HepG2 (cell line): Measurements from ENCODE around the gene RPP14. TPM values are rescaled to one million over a fixed set of nuclear protein-coding genes. Genes with fewer than 3 reads are reported as not detected.

Experiments
- BCL6 ChIP-seq: IDR thresholded peaks from 2 replicates; pipeline ENCODE4 v1.6.1; 2016; ENCODE audit warnings: missing genetic modification reagents, missing compliant biosample characterization
- DR1 ChIP-seq: sonication (generic); formaldehyde crosslinking; IDR thresholded peaks from 2 replicates; pipeline ENCODE4 v1.8.0; 2021; ENCODE audit warnings: mild to moderate bottlenecking, missing genetic modification reagents, inconsistent platforms
- EEA1 ChIP-seq: sonication (generic); formaldehyde crosslinking; IDR thresholded peaks from 2 replicates; pipeline ENCODE4 v1.5.1; 2020; ENCODE audit warnings: mild to moderate bottlenecking, missing genetic modification reagents, borderline replicate concordance
- FOXK2 ChIP-seq: fragments of 450-650 bp; IDR thresholded peaks from 2 replicates; pipeline ENCODE4 v1.6.1; 2016
- HMGA1 ChIP-seq: sonication (generic); formaldehyde crosslinking; conservative IDR thresholded peaks from 2 replicates; pipeline ENCODE4 v1.4.0; 2020; ENCODE audit warnings: missing genetic modification reagents
- JDP2 ChIP-seq: sonication (generic); formaldehyde crosslinking; IDR thresholded peaks from 2 replicates; pipeline ENCODE4 v1.8.1; 2022; ENCODE audit warnings: missing genetic modification reagents, borderline replicate concordance
- NRL ChIP-seq: sonication (generic); formaldehyde crosslinking; IDR thresholded peaks from 2 replicates; pipeline ENCODE4 v1.5.0; 2020; ENCODE audit warnings: missing genetic modification reagents, mild to moderate bottlenecking, moderate library complexity, borderline replicate concordance
- TBL1XR1 ChIP-seq: fragments of 150-350 bp; IDR thresholded peaks from 2 replicates; pipeline ENCODE4 v1.6.1; 2014; ENCODE audit warnings: borderline replicate concordance, low read length; ENCODE audit not compliant: partially characterized antibody
- U2AF1 ChIP-seq: fragments of 200-400 bp; formaldehyde crosslinking; optimal IDR thresholded peaks from 2 replicates; pipeline ENCODE3; 2017; ENCODE audit warnings: mild to moderate bottlenecking, low read depth, low read length
- ZIK1 ChIP-seq: sonication (generic); formaldehyde crosslinking; IDR thresholded peaks from 2 replicates; pipeline ENCODE4 v1.5.0; 2020; ENCODE audit warnings: mild to moderate bottlenecking, low read depth, missing genetic modification reagents, borderline replicate concordance
- ZNF224 ChIP-seq: sonication (generic); formaldehyde crosslinking; IDR thresholded peaks from 2 replicates; pipeline ENCODE4 v1.5.0; 2020; ENCODE audit warnings: mild to moderate bottlenecking, missing genetic modification reagents
- ZNF441 ChIP-seq: sonication (generic); formaldehyde crosslinking; IDR thresholded peaks from 2 replicates; pipeline ENCODE4 v1.7.0; 2021; ENCODE audit warnings: missing genetic modification reagents, borderline replicate concordance
- ZNF510 ChIP-seq: sonication (generic); formaldehyde crosslinking; IDR thresholded peaks from 2 replicates; pipeline ENCODE4 v1.4.0; 2020; ENCODE audit warnings: low read depth, mild to moderate bottlenecking, missing genetic modification reagents
- ZNF772 ChIP-seq: sonication (generic); formaldehyde crosslinking; IDR thresholded peaks from 2 replicates; pipeline ENCODE4 v1.5.0; 2020; ENCODE audit warnings: mild to moderate bottlenecking, missing genetic modification reagents
- polyA plus RNA-seq, 8 experiments: library from polyadenylated mRNA; depleted of rRNA in 3 of 8; stranded (reverse) in 7 of 8; unstranded in 1 of 8; fragments of >200 nt; fragmentation: Illumina TruSeq in 4 of 8; extraction: Trizol in 4 of 8; gene quantifications; 2 replicates each; pipeline versions ENCODE4 v1.2.1 to v1.2.3, GENCODE V29; 2011 to 2016; ENCODE audit warnings: low read depth in 4 of 8, missing spikeins in 1 of 8, mixed read lengths in 1 of 8; ENCODE audit not compliant: insufficient read depth in 1 of 8
- total RNA-seq, 5 experiments: library from RNA; depleted of rRNA; stranded (reverse); fragments of >200 nt; fragmentation: Illumina TruSeq; extraction: Trizol; gene quantifications; 2 replicates each; pipeline ENCODE4 v1.2.3, GENCODE V29; 2016; ENCODE audit warnings: low read depth in 1 of 5
- TF ChIP-seq, protein P1 (sequence below): sonication (generic); formaldehyde crosslinking; IDR thresholded peaks from 2 replicates; pipeline ENCODE4 v1.5.0; 2020; ENCODE audit warnings: missing genetic modification reagents
- TF ChIP-seq, protein P2 (sequence below): sonication (generic); formaldehyde crosslinking; IDR thresholded peaks from 2 replicates; pipeline ENCODE4 v1.5.1; 2020; ENCODE audit warnings: missing genetic modification reagents, mild to moderate bottlenecking, borderline replicate concordance
- TF ChIP-seq, protein P3 (sequence below): sonication (generic); formaldehyde crosslinking; conservative IDR thresholded peaks from 2 replicates; pipeline ENCODE4 v1.4.0; 2020; ENCODE audit warnings: missing genetic modification reagents
- TF ChIP-seq, protein P4 (sequence below): sonication (generic); formaldehyde crosslinking; IDR thresholded peaks from 2 replicates; pipeline ENCODE4 v1.4.0; 2020; ENCODE audit warnings: mild to moderate bottlenecking, missing genetic modification reagents
- TF ChIP-seq, protein P5 (sequence below): IDR thresholded peaks from 2 replicates; pipeline ENCODE4 v1.6.1; 2016; ENCODE audit warnings: mild to moderate bottlenecking

The RPP14 gene
- total and polyA plus RNA-seq, 2 of the 13 experiments (the other 11 are each of a cell fraction or from before 2014, with no cell fraction given): 15.4 to 16.2 TPM

DNA sequence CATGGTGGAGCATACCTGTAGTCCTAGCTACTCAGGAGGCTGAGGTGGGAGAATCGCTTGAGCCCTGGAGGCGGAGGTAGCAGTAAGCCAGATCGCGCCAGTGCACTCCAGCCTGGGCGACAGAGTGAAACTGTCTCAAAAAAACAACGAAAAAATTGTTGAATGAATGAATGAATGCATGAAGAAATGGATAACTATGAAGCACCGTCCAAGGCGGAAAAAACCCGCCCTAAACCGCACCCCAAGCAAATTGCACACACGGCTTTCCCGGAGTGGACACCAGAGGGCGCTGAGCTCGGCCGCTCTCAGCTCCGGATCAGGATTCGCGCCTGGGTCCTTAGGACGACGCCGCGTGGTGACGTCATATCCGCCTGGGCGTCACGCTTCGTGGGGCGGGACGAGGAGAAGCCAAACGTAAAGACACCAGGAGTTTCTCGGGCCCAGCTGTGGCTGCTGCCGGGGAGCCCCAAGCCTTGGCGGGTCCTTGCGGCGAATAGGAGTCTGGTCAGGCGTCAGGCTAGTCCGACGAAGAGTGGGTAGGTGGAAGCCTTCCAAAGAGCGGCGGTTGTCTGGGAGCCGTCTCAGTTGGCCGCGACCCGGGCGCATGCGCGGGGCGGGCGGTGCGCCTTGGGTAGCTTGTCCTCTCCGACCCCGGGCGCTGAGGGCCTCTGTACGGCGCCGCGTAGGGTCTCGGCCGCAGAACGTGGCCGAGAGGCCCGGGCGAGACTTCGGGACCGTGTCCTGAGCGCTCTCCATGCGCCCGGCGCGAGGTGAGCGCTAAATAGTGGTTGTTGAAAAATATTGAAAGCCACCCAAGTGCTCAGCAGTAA lies at the start of gene RPP14, which contains the start of gene HTD2 (continued):
- TF ChIP-seq ZNF510 (CRISPR knock-in tag) (no peak), NRL (CRISPR knock-in tag) (peak; percentile 81; the same call in 1 of the 2 replicates), U2AF1 (peak; percentile 53), EEA1 (0 out of 2 replicates have a peak, but pooled peaks have one; percentile 18), FOXK2 (no peak), ZNF441 (CRISPR knock-in tag) (no peak), ZNF224 (CRISPR knock-in tag) (peak; percentile 72; the same call in 1 of the 2 replicates), JDP2 (CRISPR knock-in tag) (no peak), TBL1XR1 (peak; percentile 40), ZIK1 (CRISPR knock-in tag) (0 out of 2 replicates have a peak, but pooled peaks have one; percentile 80), HMGA1 (CRISPR knock-in tag) (no peak), ZNF772 (CRISPR knock-in tag) (peak; percentile 65), DR1 (CRISPR knock-in tag) (peak; percentile 54), BCL6 (peak; percentile 48)
- TF ChIP-seq, protein P1, sequence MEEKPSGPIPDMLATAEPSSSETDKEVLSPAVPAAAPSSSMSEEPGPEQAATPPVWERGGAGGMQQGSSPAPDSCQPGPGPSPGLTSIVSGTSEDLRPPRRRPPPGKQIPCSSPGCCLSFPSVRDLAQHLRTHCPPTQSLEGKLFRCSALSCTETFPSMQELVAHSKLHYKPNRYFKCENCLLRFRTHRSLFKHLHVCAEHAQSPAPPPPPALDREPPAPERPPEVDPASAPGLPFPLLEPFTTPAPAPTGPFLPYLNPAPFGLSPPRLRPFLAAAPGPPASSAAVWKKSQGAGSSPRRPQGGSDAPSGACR (CRISPR knock-in tag): peak; percentile 93
- TF ChIP-seq, protein P2, sequence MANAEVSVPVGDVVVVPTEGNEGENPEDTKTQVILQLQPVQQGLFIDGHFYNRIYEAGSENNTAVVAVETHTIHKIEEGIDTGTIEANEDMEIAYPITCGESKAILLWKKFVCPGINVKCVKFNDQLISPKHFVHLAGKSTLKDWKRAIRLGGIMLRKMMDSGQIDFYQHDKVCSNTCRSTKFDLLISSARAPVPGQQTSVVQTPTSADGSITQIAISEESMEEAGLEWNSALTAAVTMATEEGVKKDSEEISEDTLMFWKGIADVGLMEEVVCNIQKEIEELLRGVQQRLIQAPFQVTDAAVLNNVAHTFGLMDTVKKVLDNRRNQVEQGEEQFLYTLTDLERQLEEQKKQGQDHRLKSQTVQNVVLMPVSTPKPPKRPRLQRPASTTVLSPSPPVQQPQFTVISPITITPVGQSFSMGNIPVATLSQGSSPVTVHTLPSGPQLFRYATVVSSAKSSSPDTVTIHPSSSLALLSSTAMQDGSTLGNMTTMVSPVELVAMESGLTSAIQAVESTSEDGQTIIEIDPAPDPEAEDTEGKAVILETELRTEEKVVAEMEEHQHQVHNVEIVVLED: peak; percentile 100
- TF ChIP-seq, protein P3, sequence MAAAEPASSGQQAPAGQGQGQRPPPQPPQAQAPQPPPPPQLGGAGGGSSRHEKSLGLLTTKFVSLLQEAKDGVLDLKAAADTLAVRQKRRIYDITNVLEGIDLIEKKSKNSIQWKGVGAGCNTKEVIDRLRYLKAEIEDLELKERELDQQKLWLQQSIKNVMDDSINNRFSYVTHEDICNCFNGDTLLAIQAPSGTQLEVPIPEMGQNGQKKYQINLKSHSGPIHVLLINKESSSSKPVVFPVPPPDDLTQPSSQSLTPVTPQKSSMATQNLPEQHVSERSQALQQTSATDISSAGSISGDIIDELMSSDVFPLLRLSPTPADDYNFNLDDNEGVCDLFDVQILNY (CRISPR knock-in tag): peak; percentile 92
- TF ChIP-seq, protein P4, sequence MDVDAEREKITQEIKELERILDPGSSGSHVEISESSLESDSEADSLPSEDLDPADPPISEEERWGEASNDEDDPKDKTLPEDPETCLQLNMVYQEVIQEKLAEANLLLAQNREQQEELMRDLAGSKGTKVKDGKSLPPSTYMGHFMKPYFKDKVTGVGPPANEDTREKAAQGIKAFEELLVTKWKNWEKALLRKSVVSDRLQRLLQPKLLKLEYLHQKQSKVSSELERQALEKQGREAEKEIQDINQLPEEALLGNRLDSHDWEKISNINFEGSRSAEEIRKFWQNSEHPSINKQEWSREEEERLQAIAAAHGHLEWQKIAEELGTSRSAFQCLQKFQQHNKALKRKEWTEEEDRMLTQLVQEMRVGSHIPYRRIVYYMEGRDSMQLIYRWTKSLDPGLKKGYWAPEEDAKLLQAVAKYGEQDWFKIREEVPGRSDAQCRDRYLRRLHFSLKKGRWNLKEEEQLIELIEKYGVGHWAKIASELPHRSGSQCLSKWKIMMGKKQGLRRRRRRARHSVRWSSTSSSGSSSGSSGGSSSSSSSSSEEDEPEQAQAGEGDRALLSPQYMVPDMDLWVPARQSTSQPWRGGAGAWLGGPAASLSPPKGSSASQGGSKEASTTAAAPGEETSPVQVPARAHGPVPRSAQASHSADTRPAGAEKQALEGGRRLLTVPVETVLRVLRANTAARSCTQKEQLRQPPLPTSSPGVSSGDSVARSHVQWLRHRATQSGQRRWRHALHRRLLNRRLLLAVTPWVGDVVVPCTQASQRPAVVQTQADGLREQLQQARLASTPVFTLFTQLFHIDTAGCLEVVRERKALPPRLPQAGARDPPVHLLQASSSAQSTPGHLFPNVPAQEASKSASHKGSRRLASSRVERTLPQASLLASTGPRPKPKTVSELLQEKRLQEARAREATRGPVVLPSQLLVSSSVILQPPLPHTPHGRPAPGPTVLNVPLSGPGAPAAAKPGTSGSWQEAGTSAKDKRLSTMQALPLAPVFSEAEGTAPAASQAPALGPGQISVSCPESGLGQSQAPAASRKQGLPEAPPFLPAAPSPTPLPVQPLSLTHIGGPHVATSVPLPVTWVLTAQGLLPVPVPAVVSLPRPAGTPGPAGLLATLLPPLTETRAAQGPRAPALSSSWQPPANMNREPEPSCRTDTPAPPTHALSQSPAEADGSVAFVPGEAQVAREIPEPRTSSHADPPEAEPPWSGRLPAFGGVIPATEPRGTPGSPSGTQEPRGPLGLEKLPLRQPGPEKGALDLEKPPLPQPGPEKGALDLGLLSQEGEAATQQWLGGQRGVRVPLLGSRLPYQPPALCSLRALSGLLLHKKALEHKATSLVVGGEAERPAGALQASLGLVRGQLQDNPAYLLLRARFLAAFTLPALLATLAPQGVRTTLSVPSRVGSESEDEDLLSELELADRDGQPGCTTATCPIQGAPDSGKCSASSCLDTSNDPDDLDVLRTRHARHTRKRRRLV (CRISPR knock-in tag): no peak
- TF ChIP-seq, protein P5, sequence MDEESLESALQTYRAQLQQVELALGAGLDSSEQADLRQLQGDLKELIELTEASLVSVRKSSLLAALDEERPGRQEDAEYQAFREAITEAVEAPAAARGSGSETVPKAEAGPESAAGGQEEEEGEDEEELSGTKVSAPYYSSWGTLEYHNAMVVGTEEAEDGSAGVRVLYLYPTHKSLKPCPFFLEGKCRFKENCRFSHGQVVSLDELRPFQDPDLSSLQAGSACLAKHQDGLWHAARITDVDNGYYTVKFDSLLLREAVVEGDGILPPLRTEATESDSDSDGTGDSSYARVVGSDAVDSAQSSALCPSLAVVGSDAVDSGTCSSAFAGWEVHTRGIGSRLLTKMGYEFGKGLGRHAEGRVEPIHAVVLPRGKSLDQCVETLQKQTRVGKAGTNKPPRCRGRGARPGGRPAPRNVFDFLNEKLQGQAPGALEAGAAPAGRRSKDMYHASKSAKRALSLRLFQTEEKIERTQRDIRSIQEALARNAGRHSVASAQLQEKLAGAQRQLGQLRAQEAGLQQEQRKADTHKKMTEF (CRISPR knock-in tag): peak; percentile 93
